Prostate gland (tissue), 2 donors: ENCODE data around the gene MTMR4.

Experiments
- POLR2A ChIP-seq: fragments of 450-650 bp; IDR thresholded peaks from one replicate; pipeline ENCODE4 v1.6.1; 2016; ENCODE audit warnings: antibody characterized with exemption, mild to moderate bottlenecking
- POLR2AphosphoS5 ChIP-seq: sonication (generic); formaldehyde crosslinking; IDR thresholded peaks from one replicate; pipeline ENCODE4 v1.6.1; 2017; ENCODE audit warnings: antibody characterized with exemption
- TF ChIP-seq, protein P1 (sequence below), 4 experiments: fragments of 200-600 bp in 2 of 4; fragments of 450-650 bp in 2 of 4; sonication (generic) in 2 of 4; IDR thresholded peaks; 1 replicate in 3 of 4; 2 replicates in 1 of 4; pipeline ENCODE4 v1.5.1; 2016 to 2019; ENCODE audit warnings: antibody characterized with exemption in 4 of 4, mild to moderate bottlenecking in 2 of 4, moderate library complexity in 2 of 4

DNA sequence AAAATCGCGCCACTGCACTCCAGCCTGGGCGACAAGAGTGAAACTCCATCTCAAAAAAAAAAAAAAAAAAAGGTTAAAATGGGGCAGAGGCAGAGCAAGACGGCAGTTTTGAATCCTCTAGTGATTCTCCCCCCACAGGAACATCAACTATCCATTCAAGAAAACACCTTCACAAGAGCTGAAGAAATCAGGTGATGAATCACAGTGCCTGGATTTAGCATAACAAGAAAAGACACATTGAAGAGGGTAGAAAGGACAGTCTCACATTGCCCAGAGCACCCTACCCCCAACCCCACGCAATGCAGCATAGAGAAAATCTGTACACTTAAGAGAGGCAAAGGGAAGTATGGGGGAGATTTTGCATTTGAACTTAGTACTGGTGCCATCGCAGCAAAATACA is 68.4 kb downstream of the MTMR4 start:
- TF ChIP-seq POLR2AphosphoS5 (no peak), POLR2A (no peak)
- TF ChIP-seq, protein P1, sequence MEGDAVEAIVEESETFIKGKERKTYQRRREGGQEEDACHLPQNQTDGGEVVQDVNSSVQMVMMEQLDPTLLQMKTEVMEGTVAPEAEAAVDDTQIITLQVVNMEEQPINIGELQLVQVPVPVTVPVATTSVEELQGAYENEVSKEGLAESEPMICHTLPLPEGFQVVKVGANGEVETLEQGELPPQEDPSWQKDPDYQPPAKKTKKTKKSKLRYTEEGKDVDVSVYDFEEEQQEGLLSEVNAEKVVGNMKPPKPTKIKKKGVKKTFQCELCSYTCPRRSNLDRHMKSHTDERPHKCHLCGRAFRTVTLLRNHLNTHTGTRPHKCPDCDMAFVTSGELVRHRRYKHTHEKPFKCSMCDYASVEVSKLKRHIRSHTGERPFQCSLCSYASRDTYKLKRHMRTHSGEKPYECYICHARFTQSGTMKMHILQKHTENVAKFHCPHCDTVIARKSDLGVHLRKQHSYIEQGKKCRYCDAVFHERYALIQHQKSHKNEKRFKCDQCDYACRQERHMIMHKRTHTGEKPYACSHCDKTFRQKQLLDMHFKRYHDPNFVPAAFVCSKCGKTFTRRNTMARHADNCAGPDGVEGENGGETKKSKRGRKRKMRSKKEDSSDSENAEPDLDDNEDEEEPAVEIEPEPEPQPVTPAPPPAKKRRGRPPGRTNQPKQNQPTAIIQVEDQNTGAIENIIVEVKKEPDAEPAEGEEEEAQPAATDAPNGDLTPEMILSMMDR (IDR thresholded peaks at IDR 0.05) = no peak
